Transverse colon (tissue), 4 donors: Measurements from ENCODE around the gene CACNB3. TPM values are rescaled to one million over a fixed set of nuclear protein-coding genes. Genes with fewer than 3 reads are reported as not detected.

Experiments used
- DNase-seq: peaks from one replicate; pipeline ENCODE4 v3.0.0-alpha.2; 2019
- H3K27ac ChIP-seq, 4 donors: fragments of 200-600 bp; sonication (generic); 2 replicates each; pipeline ENCODE4 v1.5.1; 2016 to 2018; ENCODE audit warnings: inconsistent platforms in 4 of 4
- H3K27me3 ChIP-seq: fragments of 200-600 bp; sonication (generic); 2 replicates; pipeline ENCODE4 v1.5.1; 2017; ENCODE audit warnings: inconsistent platforms
- H3K36me3 ChIP-seq, 4 donors: fragments of 200-600 bp; sonication (generic); 2 replicates each; pipeline ENCODE4 v1.5.1; 2017 to 2019; ENCODE audit warnings: inconsistent platforms in 4 of 4
- H3K4me1 ChIP-seq, 4 donors: fragments of 200-600 bp; sonication (generic); 2 replicates each; pipeline ENCODE4 v1.5.1; 2017 to 2020; ENCODE audit warnings: inconsistent platforms in 4 of 4
- H3K4me3 ChIP-seq, 4 donors: fragments of 200-600 bp; sonication (generic); 1 replicate in 1 of 4; 2 replicates in 3 of 4; pipeline versions ENCODE4 v1.5.1 to v1.6.1; 2017 to 2019; ENCODE audit warnings: inconsistent platforms in 4 of 4
- H3K9me3 ChIP-seq, 2 donors: fragments of 200-600 bp; sonication (generic); 2 replicates each; pipeline ENCODE4 v1.5.1; 2017 to 2019; ENCODE audit warnings: inconsistent platforms in 2 of 2
- EP300 ChIP-seq: sonication (generic); formaldehyde crosslinking; IDR thresholded peaks from one replicate; pipeline ENCODE4 v1.6.1; 2017; ENCODE audit warnings: antibody characterized with exemption, low read depth
- POLR2A ChIP-seq: fragments of 450-650 bp; IDR thresholded peaks from one replicate; pipeline ENCODE4 v1.6.1; 2016; ENCODE audit warnings: antibody characterized with exemption, mild to moderate bottlenecking, moderate library complexity
- POLR2AphosphoS5 ChIP-seq, 3 donors: sonication (generic); formaldehyde crosslinking; IDR thresholded peaks; one replicate each; pipeline ENCODE4 v1.6.1; 2016; ENCODE audit warnings: antibody characterized with exemption in 3 of 3
- WGBS, 2 donors: methylation state at CpG; one replicate each; pipeline ENCODE4 v1.1.5; 2018; ENCODE audit warnings: low coverage in 1 of 2; 5-methylcytosine and 5-hydroxymethylcytosine counted together
- in situ Hi-C, 4 donors: fragments of 200-750 bp; cut with MboI; loops; one replicate each; pipeline versions ENCODE4 v1.15.0 to v1.15.1; 2017; ENCODE audit warnings: low sequenced_read_pairs in 3 of 4, low pct_ligation_motif_present in 1 of 4, low pct_unique_long_range_greater_than_20kb in 1 of 4
- intact Hi-C: fragments of 100-400 bp; cut with DNase I; formaldehyde crosslinking; loops from one replicate; pipeline ENCODE4 v1.15.1; 2023; ENCODE audit warnings: low total_unique reads
- total RNA-seq, 4 donors: library from RNA; depleted of rRNA; stranded (reverse); fragments of >200 nt; gene quantifications; one replicate each; pipeline ENCODE4 v1.1.0, GENCODE V29; 2016
- TF ChIP-seq, protein P1 (sequence below), 5 experiments: fragments of 200-600 bp in 3 of 5; fragments of 450-650 bp in 2 of 5; sonication (generic) in 3 of 5; IDR thresholded peaks; 1 replicate in 2 of 5; 2 replicates in 3 of 5; pipeline ENCODE4 v1.5.1; 2016 to 2017; ENCODE audit warnings: antibody characterized with exemption in 5 of 5, inconsistent platforms in 3 of 5, mild to moderate bottlenecking in 2 of 5, moderate library complexity in 1 of 5

CACNB3 gene
- 10 to 100 TPM; 20.6 to 53.5 (median 47.1) TPM for total RNA-seq

DNA sequence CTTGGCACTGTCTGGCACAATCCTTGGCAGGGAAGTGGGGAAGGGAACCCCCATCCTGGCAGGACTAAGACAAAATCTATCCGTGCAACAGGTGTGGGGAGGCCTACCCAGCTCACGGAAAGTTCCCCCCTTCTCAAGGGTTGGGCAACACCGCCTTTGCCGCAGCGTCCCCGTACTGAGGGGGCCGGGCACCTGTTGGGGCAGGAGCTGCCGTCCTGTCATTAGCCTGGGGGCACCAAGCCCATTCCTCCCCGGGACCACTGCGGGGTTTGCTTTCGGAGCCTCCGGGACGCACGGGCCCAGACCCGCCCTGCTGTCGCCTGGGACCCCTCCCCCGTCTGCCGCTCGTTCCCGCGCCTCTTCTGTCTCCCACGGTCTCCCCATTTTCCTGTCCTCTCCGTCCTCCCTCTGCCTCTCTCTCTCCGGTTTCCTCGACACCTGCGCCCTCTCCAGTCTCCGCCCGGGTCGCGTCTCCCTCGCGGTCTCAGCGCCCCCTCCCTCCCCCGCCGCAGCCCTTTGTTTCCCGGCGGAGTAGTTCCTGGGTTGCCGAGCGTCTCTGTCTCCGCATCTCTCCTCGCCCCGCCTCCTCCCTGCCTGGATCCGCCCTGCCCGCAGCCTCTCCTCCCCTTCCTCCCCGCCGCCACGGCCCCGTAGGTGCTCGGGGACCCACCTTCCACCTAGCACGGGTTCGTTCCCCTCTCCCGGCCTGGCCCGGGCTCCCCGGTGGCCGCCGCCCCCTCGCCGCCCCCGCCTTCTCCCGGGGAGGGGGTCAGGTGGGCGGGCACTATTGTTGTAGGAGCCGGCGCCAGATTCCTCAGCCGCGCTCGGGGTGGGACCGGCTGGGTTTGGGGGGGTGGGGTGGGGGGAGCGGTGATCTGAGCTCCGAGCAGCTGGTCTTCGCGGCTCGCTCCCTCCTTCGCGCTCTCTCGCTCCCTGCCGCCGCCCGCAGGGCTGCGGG lies at the start of gene CACNB3:
TSS of gene CACNB3 (plus strand) at position 624 of the 958 bp plus-strand sequence. CDS start 434 bp downstream, outside the sequence.
- in situ Hi-C loops, result no loop called here
- TF ChIP-seq POLR2AphosphoS5 (IDR thresholded peaks at IDR 0.05) (no peak), POLR2A (no peak), EP300 (no peak)
- TF ChIP-seq, protein P1, sequence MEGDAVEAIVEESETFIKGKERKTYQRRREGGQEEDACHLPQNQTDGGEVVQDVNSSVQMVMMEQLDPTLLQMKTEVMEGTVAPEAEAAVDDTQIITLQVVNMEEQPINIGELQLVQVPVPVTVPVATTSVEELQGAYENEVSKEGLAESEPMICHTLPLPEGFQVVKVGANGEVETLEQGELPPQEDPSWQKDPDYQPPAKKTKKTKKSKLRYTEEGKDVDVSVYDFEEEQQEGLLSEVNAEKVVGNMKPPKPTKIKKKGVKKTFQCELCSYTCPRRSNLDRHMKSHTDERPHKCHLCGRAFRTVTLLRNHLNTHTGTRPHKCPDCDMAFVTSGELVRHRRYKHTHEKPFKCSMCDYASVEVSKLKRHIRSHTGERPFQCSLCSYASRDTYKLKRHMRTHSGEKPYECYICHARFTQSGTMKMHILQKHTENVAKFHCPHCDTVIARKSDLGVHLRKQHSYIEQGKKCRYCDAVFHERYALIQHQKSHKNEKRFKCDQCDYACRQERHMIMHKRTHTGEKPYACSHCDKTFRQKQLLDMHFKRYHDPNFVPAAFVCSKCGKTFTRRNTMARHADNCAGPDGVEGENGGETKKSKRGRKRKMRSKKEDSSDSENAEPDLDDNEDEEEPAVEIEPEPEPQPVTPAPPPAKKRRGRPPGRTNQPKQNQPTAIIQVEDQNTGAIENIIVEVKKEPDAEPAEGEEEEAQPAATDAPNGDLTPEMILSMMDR (IDR thresholded peaks at IDR 0.05), result no peak
- WGBS, 2 donors, result 2% methylated on average over 55 of the region's 79 CpGs; no CpG with 5 or more reads in 1 of the 2 donors
- H3K9me3 ChIP-seq, result no peaks in the 10 kb centered on the region
- intact Hi-C loops, result loop anchor here (10.0 kb wide), 1 partner anchor 1267 kb away; the partner anchor contains the start of gene SMARCD1
- no peaks in the 10 kb centered on the region for H3K27me3 ChIP-seq
- peak within 1 kb of the TSS; percentile 44 to 79 (median 52) for H3K27ac ChIP-seq
- no peaks in the 10 kb centered on the region for H3K36me3 ChIP-seq
- peaks cover 11 to 45% (median 33%) of the 10 kb centered on the region in 4 donors for H3K4me1 ChIP-seq
- peak within 1 kb of the TSS; percentile 53 to 93 (median 60) for H3K4me3 ChIP-seq
- peak; percentile 86 for DNase-seq

DNA sequence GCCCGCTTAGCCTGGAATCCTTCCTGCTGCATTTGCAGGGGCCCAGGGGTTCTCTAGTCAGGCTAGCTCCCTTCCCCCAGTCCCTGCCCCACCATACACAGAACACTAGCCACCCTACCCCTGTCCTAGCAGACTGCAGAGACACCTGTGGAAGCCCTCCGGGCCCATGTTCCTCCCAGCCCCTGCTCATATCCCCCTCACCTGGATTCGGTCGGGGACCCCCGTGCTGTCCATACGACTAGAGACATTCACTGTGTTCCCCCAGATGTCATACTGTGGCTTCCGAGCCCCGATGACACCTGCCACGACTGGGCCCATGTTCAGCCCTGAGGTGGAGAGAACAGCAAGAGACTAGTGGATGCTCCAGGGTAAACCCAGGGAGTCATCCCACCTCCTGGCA lies 49.6 kb upstream of the CACNB3 start:
- no peak for TF ChIP-seq POLR2A
- TF ChIP-seq, protein P1 (IDR thresholded peaks at IDR 0.05), result no peak
- TF ChIP-seq POLR2AphosphoS5 (IDR thresholded peaks at IDR 0.05), result no peak
- no peak for TF ChIP-seq EP300
- peaks cover 0 to 18% (median 11%) of the 10 kb centered on the region in 4 donors for H3K4me1 ChIP-seq
- H3K27me3 ChIP-seq, result no peaks in the 10 kb centered on the region
- no peak for DNase-seq
- peaks cover 0 to 47% (median 23%) of the 10 kb centered on the region in 4 donors for H3K36me3 ChIP-seq
- intact Hi-C loops, result no loop called here
- no peak overlapping the region for H3K4me3 ChIP-seq
- in situ Hi-C loops, result no loop called here
- 94 to 95% methylated on average over 3 to 9 of the region's 9 CpGs for WGBS, 2 donors
- no peak overlapping the region for H3K27ac ChIP-seq
- no peaks in the 10 kb centered on the region for H3K9me3 ChIP-seq

DNA sequence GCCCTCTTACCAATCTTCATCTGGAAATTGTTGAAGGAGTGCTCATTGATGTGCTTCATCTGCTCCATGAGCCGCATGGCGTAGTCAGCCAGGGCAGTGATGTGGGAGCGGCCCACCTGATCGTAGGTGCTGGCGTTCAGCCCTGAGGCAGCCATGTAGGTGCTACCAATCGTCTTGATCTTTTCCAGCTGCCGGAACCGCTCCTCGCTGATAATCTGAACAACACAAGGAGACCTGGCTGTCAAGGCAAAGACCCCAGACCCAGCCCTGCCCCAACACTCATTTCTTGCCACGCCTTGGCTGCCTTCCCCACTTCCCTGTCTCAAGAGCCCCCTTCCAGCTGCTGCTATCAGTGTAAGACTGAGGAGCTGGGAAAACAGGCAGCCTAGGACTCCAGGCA lies 47.5 kb upstream of the CACNB3 start:
- in situ Hi-C loops, result no loop called here
- H3K27ac ChIP-seq, result no peak overlapping the region
- DNase-seq, result no peak
- 91 to 100% methylated on average over 5 to 10 of the region's 10 CpGs for WGBS, 2 donors
- intact Hi-C loops, result no loop called here
- no peak overlapping the region for H3K4me3 ChIP-seq
- TF ChIP-seq, protein P1 (IDR thresholded peaks at IDR 0.05), result no peak
- TF ChIP-seq POLR2AphosphoS5 (IDR thresholded peaks at IDR 0.05) (no peak), EP300 (no peak), POLR2A (no peak)
- peaks cover 0 to 10% (median 2%) of the 10 kb centered on the region in 4 donors for H3K4me1 ChIP-seq
- H3K36me3 ChIP-seq, result peaks cover 0 to 59% (median 28%) of the 10 kb centered on the region in 4 donors
- H3K27me3 ChIP-seq, result no peaks in the 10 kb centered on the region
- no peaks in the 10 kb centered on the region for H3K9me3 ChIP-seq

DNA sequence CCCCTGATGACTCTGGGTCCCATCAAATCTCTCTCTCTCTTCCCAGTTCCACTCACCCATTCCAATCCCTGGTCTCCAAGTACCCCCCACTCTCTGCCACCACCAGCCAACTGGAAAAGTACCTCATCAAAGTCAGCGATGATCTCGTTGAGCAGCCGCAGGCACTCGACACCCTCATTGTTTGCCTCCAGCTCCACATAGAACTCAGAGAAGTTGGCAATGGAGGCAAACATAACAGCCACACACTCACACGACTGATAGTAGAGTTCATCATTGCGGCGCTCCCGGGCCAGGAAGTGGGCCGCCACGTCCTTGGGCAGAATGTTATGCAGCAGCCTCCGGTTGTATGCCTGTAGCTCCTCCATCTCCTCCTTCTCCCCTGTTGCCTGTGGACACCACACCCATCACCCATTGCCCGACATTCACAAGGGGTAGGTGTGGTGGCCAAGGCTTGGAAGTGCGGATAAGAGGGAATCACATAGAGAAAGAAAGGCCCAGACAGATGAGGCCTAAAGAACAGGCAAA lies 46.6 kb upstream of the CACNB3 start:
- H3K36me3 ChIP-seq, result peaks cover 0 to 64% (median 28%) of the 10 kb centered on the region in 4 donors
- H3K4me3 ChIP-seq, result no peak overlapping the region
- no peak for DNase-seq
- intact Hi-C loops, result no loop called here
- WGBS, 2 donors, result 90 to 91% methylated on average over 9 to 13 of the region's 13 CpGs
- TF ChIP-seq POLR2A (no peak), EP300 (no peak), POLR2AphosphoS5 (IDR thresholded peaks at IDR 0.05) (no peak)
- TF ChIP-seq, protein P1 (IDR thresholded peaks at IDR 0.05), result no peak
- no peak overlapping the region for H3K27ac ChIP-seq
- H3K4me1 ChIP-seq, result peaks cover 0 to 6% (median 0%) of the 10 kb centered on the region in 4 donors
- in situ Hi-C loops, result no loop called here
- H3K9me3 ChIP-seq, result no peaks in the 10 kb centered on the region
- no peaks in the 10 kb centered on the region for H3K27me3 ChIP-seq
